Measurements from ENCODE around the gene WWTR1.

The WWTR1 gene

DNA sequence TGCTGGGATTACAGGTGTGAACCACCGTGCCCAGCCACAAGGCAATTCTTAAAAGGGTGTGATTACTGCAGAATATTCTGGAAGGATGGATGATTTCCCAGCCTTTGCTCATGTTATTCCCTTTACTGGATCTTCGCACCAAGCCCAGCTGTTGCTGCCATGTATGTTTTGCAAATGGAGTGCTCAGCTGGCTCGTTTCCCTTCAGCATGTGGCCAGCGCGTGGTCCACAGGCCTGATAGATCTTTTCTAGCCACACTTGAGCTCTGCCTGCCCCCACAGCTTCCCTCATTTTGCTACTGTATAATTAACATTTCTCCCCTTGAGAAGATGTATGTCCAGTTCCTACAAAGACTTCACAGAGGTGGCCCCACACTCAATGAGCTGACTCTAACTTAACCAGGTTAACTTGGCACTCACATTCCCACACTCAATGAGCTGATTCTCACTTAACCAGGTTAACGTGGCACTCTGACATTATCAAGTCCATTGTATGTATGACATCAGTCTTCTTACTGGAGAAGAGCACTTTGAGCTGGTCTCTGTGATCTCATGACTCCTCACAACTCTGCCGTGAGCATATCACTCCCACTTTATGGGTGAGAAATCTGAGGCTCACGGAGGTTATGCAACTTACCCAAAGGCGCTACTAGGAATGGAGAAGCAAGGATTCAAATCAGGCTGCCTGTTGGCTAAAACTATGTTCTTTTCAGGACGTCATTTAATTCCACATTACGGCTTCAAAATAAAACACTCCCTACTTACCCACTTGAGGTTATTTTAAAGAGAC is 134.1 kb downstream of the WWTR1 start:
- no peak for DNase-seq

GRCh38 chr3:149519912-149520311 is 137.9 kb downstream of the WWTR1 start:
- DNase-seq, result no peak

- DNase-seq, result no peak
These were observed 140.9 kb downstream of the WWTR1 start for GRCh38 chr3:149516920-149517319.

- DNase-seq, result no peak
These were observed 142.6 kb downstream of the WWTR1 start for GRCh38 chr3:149515249-149515648.

DNA sequence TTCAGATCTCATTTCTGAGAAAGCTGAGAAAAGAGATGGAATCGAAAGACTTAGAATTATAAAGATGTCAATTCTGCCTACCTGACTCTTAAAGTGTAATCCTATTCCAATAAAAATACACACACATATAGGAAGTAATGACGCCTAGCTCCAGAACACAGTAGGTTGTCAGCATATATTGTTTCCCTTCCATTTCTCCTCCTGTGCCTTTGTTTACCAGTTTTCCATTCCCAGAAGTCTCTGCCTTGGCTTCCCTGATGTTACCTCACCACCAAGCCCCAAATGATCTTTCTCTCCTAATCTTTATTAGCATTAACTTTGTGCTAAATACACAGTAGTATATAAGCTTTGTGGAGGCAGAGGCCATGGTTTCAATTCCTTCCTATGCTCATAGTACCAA is 143.4 kb downstream of the WWTR1 start:
- DNase-seq, result no peak

DNA sequence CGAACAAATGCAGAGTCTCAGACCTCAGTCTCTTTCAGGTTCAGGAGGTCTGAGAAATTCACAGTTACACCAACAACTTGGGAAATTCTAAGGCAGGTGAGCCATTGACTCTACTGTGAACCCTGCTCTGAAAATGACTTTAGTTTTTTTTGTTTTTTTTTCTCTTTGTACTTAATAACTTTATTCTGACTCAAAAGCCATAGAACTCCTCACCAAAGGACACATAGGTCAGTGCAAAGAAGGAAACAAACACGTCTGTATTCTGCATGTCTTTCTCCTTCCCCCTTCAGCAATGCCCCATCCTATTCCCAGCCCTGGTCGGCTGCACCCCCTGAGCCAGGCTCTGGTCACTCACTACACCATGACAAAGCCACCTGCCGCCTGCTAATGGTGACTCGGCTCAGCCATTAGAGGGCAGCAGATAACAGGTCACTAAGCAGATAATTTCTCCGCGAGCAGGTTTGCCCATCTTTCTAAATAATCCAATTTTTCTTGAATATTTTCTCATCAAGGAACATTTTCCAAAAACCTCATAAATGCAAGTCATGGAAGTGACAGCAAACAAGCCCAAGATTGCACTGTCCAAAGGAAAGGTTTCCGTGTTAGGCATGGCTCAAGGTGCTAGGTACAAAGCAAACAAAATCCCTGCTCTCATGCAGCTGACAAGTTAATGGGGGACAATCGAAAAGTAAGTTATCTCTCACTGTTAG is 145.6 kb downstream of the WWTR1 start:
- peak; percentile 30 to 41 for DNase-seq

DNA sequence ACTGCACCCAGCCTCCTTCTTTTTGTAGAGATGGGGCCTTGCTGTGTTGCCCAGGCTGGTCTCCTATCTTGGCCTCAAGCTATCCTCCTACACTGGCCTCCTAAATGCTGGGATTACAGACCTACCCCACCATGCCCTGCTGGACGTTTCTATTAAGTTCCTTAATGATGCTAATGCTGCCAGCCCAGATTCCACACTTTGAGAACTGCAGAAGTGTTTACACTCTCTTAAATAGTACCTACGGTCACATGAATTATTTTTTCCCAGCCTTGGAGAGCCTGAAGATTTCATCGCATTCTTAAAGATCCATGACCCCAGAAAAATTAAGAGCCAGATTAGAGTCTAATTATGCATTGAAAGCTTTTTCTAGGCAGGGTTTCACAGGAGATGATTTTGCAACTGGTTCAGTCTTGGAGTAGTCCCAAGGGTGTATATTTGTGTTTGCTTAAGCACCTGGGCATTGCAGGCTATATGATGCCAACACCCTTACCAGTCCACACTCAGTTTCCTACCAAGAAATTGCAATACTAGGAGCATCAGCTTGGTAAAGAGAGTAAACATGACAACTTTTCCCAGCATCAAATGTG is 146.7 kb downstream of the WWTR1 start:
- no peak for DNase-seq

GRCh38 chr3:149510480-149510879 is 147.3 kb downstream of the WWTR1 start:
- DNase-seq, result no peak

DNA sequence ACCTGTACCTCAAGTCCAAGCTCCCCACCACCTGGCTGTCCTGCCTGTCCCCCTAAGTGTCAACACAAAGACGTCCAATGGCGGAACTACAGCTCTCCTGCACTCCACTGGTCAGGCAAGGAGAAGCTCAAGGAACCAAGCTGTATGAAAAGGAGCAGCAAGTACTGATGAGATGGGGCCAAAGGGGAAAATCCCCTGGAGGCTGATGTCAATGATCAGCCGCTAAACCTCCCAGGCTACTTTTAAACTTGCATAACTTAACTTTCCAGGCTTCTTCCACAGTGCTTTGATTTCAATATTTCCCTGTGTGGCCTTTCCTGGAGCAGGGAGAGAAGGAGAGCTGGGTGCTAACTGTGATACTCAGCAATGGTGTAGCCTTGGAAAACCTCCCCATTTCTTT is 148.3 kb downstream of the WWTR1 start:
- no peak for DNase-seq

- peak in 1 of 2 donors; percentile 39 for DNase-seq
These were observed 150.1 kb downstream of the WWTR1 start for GRCh38 chr3:149507491-149508324.

DNA sequence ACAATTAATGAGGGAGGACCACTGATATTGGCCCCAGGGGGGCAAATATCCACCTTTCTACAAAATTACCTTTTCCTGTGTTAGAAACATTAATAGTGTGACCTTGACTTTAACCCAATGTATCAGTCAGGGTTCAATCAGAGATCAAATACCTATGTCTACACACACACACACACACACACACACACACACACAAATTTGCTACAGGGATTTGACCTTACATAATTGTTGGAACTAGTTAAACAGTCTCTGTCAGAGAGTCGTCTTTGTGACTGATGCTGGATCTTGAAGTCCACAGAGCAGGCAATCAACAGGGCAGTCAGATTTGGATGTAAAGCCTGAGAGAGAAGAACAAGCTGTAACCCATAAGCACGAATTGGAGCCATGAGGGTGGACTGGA is 150.9 kb downstream of the WWTR1 start:
- no peak for DNase-seq

DNA sequence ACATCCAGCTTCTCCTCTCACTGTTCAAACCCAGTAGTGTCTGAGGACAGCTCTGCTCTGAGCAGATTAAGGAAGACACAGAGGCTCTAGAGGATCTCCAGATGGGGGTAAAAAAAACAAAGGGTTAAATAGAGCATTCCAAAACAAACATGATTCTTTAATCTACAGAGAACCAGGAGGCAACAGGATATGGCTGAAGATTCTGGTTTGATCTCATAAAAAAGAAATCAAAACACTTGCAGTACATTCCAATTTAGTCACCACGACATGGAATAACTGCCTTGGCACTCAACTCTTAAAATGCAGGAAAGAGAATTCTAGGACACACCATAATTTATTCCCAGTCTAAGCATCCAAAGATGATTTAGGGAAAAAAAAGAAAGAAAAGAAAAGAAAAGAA is 151.3 kb downstream of the WWTR1 start:
- no peak for DNase-seq

DNA sequence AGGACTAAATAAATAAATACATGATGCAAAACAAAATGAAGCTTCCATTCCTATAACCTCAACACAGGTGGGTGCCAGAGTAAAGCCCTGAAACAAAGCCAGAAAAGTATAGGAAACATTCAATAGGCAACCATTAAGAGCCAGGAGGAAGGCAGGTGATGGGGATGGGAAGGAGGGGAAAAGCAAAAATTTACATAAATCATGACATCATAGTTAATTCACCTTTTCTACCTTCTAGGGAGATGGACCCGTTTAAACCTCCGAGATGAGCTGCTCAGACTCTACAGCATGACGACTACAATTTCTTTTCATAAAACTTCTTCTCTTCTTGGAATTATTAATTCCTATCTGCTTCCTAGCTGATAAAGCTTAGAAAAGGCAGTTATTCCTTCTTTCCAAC is 155.4 kb downstream of the WWTR1 start:
- DNase-seq, result no peak

- no peak for DNase-seq
These were observed 156.3 kb downstream of the WWTR1 start for GRCh38 chr3:149501524-149501923.

DNA sequence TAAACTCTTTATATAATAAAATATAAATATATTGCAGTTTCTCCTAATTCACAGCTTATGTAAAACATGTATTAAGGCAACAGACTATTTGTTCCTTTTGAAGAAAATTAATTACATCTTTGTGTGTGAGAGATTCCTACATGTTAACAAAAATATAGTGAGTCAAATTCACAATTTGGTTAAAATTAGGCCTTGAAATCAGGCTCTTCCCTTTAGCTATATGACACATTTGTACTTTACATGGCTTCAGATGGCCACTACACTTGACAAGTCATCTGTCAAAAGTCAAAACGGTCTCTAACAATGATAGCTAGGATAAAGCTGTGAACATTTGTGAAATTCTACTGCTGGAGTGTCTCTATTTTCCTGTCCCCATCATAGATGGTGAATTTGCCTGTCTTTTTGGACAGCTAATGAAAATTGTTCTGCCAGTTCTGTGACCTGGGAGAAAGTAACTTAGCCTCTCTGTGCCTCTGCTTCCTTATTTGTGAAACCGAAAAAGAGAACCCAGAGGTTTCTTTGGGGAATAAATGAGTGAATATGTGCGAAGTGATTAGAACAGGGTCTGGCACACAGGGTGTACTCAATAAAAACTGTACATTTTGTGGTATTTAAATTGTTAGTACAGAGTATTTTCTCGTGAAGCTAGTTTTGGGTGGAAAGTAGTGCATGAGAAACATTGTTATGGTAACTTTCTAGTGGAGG is 159.7 kb downstream of the WWTR1 start:
- no peak for DNase-seq

- no peak for DNase-seq
These were observed 160.9 kb downstream of the WWTR1 start for GRCh38 chr3:149496891-149497290.

DNA sequence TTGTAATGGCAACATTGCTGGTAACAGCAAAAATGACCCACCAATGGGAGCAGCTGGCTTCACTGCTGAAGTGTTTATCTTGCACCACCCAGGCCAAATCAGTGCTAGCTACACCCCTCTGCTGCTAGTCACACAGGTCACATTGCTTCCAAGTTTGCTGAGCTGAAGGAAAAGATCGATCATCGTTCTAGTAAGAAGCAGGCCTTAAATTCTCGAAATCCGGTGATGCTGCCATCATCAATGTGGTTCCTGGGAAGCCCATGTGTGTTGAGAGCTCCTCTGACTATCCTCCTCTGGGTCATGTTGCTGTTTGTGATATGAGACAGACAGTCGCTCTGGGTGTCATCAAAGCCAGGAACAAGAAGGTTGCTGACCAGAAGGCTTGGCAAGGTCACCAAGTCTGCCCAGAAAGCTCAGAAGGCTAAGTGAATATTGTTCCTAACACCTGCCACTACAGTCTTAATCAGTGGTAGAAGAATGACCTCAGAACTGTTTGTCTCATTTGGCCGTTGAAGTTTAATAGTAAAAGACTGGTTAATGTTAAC is 162.2 kb downstream of the WWTR1 start:
- no peak for DNase-seq

DNA sequence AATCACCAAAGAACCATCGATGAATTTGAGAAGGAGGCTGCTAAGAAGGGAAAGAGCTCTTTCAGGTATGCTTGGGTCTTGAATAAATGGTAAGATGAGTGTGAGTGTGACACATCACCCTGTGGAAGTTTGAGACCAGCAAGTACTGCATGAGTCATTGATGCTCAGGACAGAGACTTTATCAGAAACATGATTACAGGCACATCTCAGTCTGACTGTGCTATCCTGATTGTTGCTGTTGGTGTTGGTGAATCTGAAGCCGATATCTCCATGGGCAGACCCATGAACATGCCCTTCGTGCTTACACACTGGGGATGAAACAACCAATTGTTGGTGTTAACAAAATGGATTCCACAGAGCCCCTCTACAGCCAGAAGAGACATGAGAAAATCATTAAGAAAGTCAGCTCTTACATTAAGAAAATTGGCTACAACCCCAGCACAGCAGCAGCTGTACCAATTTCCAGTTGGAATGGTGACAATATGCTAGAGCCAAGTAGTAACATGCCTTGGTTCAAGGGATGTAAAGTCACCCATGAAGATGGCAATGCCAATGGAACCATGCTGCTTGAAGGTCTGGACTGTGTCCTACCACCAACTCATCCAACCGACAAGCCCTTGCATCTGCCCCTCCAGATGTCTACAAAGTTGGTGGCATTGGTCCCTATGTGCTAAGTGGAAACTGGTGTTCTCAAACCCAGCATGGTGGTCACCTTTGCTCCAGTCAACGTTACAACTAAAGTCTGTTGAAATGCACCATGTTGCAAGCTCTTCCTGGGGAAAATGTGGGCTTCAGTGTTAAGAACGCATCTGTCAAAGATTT is 162.9 kb downstream of the WWTR1 start:
- DNase-seq, result no peak

GRCh38 chr3:149494022-149494758 is 163.6 kb downstream of the WWTR1 start:
- DNase-seq, result peak; percentile 27 to 28

DNA sequence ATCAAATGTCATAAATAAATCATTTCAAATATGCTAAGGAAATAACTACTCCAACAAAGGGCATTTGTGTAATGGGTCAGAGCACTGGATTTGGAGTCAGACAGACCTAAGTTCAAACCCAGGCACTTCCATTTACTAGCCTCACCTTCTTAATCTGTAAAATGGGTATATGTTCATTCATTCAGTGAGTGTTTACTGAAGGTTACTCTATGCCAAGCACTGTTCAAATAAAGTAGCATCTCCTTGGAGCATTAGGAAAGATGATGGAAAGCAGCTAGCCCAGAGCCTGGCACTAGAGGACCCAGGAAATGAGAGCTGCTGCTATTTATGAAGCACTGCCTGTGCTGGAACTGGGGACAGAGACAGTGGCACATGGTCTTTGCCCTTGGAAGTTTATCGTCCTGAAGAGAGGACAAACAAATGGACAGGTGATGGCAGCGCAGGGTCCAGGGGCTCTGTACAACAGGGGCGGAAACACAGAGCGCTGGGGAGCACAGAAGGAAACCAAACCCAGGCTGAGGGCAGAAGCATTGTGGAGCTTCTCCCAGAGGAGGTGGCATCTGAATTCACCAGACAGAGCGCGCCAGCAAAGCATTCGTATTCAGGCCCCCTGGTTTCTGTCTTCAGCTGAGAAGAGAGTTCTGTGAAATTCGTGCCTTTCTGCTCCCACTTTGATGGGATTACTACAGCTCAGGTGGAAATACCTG is 164.4 kb downstream of the WWTR1 start:
- no peak for DNase-seq
